Germinal center (tissue), 1 donor: Measurements from ENCODE around the gene ATF5.
"Not testable (repeated sequence)": the region's sequence is repeated elsewhere in the genome, so short reads cannot be mapped to it uniquely, and the experiment has no call there.

Source experiments
- DNase-seq: peaks from one replicate; pipeline ENCODE4 v3.0.0; 2012; ENCODE audit warnings: mixed read lengths, low spot score

Gene ATF5

GRCh38 chr19:49923055-49924003 lies 5.7 kb upstream of the ATF5 start:
- DNase-seq, result no peak

- no peak for DNase-seq
Observed at GRCh38 chr19:49924004-49924880, 4.8 kb upstream of the ATF5 start.

DNA sequence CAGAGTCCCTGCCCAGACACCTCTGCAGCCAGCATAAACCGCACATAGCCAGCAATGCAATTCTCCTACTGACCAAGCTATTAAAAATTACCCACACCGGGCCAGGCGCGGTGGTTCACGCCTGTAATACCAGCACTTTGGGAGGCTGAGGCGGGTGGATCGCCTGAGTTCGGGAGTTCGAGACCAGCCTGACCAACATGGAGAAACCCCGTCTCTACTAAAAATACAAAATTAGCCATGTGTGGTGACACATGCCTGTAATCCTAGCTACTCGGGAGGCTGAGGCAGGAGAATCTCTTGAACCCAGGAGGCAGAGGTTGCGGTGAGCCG lies 4.2 kb upstream of the ATF5 start:
- DNase-seq, result not testable (repeated sequence)

DNA sequence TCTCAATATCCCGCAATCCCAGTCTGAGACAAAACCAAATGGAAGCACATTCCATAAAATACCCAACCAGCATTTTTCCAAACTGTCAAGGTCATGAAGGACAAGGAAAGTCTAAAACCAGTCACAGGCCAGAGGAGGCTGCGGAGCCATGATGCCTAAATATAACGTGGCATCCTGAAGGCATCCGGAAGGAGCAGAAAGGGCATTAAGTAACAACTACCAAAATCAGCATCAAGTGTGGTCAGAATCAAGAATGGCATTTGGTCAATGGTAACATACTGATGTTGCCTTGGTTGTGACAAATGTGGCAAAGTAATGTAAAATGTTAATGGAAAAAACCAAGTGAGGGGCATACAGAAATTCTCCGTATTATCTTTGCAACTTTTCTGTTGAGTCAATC lies 3.5 kb upstream of the ATF5 start:
- no peak for DNase-seq

- no peak for DNase-seq
Observed at GRCh38 chr19:49926515-49926914, 2.5 kb upstream of the ATF5 start.

GRCh38 chr19:49927526-49928264 lies 1.3 kb upstream of the ATF5 start:
- no peak for DNase-seq

GRCh38 chr19:49929611-49930482 lies 842 bp downstream of the ATF5 start:
- DNase-seq, result peak; percentile 96

DNA sequence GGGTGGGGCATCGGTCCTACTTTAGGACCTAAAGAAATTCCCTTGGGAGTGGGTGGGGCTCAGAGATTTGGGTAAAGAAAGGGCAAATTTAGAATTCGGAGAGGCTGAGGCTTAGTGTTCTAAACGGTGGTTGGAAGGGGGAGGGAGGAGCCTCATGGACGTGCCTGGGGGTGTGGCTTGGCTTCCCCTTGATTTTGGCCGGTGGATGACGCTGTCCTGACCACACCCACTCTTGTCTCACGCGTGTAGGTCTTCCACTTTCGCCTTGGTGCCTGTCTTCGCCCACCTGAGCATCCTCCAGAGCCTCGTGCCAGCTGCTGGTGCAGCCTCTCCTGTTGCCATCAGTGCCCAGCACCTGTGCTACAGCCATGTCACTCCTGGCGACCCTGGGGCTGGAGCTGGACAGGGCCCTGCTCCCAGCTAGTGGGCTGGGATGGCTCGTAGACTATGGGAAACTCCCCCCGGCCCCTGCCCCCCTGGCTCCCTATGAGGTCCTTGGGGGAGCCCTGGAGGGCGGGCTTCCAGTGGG lies 1.5 kb downstream of the ATF5 start:
- DNase-seq, result no peak

DNA sequence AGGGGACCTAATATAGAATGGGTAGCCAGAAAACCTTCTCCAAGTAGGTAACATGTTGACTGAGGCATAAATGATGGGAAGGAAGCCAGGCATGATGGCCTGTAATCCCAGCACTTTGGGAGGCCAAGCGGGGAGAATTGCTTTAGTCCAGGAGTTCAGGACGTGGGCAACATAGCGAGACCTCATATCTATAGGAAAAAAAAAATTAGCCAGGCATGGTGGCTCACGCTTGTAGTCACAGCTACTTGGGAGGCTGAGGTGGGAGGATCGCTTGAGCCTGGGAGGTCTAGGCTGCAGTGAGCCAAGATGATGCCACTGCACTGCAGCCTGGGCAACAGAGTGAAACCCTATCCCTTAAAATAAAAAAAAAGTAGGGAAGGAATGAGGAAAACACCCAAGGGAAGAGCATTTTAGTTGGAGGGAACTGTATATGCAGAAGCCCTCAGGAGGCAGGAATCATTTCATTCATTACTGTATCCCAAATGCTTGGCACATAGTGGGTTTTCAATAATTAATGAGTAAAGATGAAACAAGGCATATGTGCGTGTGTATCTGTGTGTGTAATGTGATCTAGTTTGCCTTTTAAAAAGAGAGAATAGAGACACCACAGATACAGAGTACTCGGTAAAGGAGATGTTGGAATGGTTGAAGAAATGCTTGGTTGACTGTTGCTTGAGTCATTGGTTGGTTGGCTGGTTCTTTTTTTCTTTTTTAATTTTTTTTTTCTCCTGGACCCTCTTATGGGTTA lies 2.5 kb downstream of the ATF5 start:
- DNase-seq, result no peak

DNA sequence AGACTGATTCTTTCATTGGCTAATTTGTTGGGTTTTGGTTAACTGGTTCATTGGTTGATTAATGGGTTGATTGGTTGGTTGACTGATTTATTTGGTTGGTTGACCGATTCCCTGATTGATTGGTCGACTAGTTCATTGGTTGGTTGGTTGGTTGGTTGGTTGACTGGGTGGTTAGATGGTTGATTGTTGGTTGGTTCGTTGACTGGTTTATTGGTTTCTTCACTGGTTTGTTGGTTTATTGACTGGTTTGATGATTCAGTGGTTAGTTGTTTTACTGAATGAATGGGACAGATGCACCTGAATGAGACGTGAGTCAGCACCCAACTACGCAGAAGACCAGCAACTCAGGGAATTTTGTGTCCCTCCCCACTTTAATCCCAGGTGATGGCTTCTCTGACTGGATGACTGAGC lies 3.0 kb downstream of the ATF5 start:
- no peak for DNase-seq

- no peak for DNase-seq
Observed at GRCh38 chr19:49932731-49933131, 3.7 kb downstream of the ATF5 start.

DNA sequence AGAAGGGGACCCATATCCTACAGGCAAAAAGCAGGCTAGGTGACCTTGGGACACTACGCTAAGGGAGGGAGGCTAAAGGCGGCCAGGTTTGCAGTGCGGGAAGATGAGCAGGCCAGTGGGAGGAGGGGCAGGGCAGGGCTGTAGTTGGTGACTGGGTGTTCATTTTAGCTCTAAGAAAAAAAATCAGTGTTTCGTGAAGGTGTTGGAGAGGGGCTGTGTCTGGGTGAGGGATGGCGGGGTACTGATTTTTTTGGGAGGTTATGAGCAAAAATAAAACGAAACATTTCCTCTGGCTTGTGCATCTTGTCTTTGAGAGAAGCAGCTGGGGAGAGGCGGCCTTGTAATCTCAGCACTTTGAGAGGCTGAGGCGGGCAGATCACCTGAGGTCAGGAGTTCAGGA lies 4.6 kb downstream of the ATF5 start:
- DNase-seq, result no peak

DNA sequence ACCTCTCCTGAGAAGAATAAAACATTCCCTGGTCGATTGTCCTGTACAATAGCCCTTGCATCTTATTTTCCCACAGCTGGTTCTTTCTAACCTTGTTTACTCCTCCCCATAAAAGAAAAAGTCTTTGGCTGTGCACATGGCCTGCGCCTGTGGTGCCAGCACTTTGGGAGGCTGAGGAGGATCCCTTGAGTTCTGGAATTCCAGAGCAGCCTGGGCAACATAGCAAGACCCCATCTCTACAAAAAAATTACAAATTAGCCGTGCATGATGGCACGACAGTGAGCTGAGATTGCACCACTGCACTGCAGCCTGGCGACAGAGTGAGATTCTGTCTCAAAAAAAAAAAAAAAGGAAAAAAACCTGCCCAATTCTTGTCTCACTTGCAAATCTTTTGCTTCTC lies 7.5 kb downstream of the ATF5 start:
- no peak for DNase-seq

DNA sequence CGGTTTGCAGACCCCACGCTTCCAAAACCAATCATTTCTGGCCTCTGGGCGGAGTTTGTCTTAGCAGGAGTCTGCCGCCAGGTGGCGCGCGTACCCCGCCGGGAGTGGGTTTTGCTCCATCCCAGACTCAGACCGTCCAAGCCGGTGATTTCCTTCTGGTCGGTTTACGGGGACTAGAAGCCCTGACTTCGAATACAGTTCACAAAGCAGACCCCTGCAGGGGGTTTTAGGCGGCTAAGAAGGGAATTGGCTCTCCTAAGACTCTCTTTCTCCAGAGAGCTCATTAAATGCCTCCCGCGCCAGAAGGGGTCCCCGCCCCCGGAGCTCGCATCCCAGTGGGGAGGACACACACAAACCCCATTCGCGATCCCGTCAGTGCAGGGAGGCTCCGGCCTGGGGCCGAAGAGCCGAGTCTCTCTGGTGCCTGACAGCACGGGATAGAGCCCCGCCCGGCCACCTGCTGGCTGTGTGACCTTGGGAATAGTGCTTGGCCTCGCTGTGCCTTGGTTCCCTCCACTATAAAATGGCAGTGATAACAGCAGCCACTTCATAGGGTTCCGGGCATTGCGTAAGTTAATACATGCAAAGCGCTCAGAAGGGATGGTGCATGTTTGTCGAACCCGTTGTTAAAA lies 8.9 kb downstream of the ATF5 start:
- DNase-seq, result peak; percentile 73

DNA sequence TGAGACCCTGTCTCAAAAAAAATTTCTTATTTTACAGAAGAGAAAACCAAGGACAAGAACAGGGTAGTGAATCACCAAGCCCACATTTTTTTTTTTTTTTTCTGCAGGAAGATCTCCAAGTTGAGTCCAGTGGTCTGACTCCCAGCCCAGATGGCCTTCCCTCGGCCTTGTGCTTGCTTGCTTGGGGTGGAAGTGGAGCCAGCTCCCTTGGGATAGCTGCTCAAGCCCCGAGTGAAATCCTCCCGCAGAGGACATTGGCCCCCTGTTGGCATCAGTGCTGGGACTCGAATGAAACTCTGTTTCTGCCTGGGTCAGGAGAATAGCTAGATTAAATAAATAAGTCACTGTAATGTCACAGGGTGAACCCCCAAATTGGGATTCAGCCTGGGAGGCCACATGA lies 9.7 kb downstream of the ATF5 start:
- no peak for DNase-seq

DNA sequence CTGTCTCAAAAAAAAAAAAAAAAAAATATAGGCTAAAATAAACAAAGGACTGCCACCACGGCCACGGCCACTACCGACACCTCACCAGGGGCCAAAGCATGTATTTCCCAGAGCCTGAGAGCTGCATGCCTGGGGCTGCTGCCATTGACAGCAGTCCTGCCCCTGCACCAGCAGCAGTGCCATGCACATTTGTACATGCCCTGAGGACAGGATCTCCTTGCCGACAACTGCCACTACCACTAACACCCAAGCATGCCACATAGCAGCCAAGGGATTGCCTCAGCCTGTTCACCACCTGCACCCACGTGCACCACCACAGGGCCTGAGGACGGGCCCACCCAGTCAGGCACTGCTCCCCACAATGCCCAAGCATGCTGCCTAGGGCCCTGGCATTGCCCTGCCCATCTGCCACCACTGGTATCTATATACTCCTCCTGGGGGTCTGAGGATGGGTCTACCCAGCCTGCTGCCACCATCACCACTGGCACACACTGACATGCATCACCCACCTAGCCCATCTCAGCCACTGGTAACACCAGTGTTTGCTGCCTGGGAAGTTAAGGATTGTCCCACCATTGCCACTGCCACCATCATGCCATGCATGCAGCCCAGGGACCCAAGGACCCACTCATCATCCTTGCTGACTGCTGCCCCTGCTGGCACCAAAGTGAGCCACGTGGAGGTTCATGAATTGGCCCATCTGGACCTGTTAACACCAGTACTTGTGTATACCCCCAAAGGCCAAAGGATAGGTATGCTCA lies 10.9 kb downstream of the ATF5 start:
- no peak for DNase-seq

DNA sequence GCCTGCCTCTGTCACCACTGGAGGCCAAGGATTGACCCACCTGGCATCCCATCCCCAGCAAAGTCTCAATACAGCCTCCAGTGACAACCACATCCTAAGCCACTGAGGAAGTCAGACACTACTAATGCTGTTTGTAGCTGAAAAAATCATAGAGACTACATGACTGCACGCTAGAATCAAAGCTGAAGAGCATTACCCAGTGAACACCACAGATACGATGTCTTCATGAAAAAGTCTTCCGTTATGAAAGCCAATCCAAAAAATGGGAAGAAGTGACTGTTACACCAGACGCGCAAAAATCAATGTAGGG lies 11.4 kb downstream of the ATF5 start:
- no peak for DNase-seq

- not testable (repeated sequence) for DNase-seq
Observed at GRCh38 chr19:49944567-49944966, 15.6 kb downstream of the ATF5 start.

GRCh38 chr19:49946415-49946814 lies 17.4 kb downstream of the ATF5 start:
- no peak for DNase-seq
